MM.1S (cell line): Measurements from ENCODE around the gene KIAA1671.

ENCODE experiments used
- CTCF ChIP-seq: fragments of 300-600 bp; sonication (generic); IDR thresholded peaks from 2 replicates; pipeline ENCODE4 v1.5.1; 2016; ENCODE audit warnings: antibody characterized with exemption, low read length, mixed read lengths
- EZH2 ChIP-seq: fragments of 300-600 bp; sonication (generic); optimal IDR thresholded peaks from 2 replicates; pipeline ENCODE3; 2017; ENCODE audit warnings: low read depth, mild to moderate bottlenecking, antibody characterized with exemption, low read length, mixed read lengths

- no peak for TF ChIP-seq CTCF
- TF ChIP-seq EZH2 = no peak
Observed at GRCh38 chr22:25112538-25113253, 160.2 kb downstream of the KIAA1671 start.
